Measurements from ENCODE around the gene PNLIPRP3.

The PNLIPRP3 gene

GRCh38 chr10:116451711-116452337, 24.2 kb downstream of the PNLIPRP3 start:
- no peak for DNase-seq (ENCODE audit: low read depth)

DNA sequence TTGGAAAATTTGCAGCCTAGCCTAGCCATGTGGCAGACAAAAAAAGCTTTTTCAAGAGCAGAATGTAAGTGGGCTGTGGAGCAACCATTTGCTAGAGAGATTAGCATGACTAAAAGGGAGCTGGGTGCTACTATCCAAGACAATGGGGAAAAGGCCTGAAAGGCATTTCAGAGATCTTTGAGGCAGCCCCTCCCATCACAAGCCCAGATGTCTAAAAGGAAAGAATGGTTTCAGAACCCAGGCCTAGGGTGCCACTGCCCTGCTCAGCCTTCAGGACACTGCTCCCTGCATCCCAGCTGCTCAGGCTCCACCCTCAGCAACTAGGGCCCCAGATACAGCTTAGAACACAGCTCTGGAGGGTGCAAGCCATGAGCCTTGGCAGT, 24.7 kb downstream of the PNLIPRP3 start:
- DNase-seq (ENCODE audit: low read depth), result no peak

- no peak for DNase-seq (ENCODE audit: low read depth)
These were observed 29.8 kb downstream of the PNLIPRP3 start for GRCh38 chr10:116457488-116457887.

- no peak for DNase-seq (ENCODE audit: low read depth)
These were observed 32.6 kb downstream of the PNLIPRP3 start for GRCh38 chr10:116460219-116460618.

DNA sequence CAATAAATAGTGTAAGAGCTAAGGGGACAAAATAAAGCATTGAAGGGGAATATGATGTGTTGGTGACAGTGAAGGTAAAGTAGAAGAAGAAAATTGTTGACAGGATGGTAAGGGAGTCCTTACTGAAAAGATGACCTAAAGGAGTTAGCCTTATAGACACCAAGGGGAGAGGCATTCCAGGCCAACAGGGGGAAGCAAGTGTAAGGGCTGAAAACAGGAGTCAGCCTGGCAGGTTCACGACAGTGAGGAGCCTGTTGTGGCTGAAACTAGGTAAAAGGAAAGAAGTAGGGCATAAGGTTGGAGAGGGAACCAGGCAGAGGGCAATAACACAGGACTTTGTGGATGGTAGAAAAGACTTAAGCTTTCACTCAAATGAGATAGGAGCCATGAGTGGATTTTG, 34.0 kb downstream of the PNLIPRP3 start:
- DNase-seq (ENCODE audit: low read depth), result no peak

DNA sequence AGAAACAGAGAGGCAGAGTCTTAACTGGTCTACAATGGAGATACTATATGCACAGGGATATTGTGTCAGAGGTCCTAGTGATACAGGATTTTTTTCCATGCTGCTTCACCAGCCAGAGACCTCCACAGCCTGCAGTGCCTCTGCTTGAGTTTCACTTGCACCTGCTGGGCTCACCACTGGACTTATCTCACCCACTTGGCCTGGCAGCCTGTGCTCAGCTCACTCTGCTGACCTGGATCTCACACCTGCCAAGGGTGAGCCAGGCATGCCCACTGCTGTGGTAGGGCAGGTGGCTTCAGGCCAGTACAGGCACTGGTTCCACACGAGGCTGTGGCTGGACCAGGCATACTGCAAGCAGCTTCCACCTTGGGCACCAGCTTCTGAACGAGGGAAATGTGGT, 36.6 kb downstream of the PNLIPRP3 start:
- no peak for DNase-seq (ENCODE audit: low read depth)

DNA sequence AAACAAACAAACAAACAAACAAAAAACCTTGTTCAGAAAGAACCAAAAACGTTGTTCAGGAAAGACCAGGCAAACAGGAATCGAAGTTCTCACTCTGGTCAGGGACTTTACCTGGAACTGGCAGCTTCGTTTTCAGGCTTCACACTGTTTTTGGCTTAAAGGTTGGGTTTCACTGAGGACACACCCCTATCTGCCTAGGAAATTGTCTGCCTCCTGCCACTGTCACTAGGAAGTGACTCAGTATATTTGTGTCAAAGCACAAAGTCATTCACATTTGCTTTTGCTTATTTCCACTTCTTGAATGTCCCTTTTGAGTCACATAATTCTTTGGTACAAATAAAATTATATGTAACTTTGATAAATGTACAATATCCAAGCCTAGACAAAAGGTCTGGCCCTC, 37.9 kb downstream of the PNLIPRP3 start:
- DNase-seq (ENCODE audit: low read depth), result no peak

DNA sequence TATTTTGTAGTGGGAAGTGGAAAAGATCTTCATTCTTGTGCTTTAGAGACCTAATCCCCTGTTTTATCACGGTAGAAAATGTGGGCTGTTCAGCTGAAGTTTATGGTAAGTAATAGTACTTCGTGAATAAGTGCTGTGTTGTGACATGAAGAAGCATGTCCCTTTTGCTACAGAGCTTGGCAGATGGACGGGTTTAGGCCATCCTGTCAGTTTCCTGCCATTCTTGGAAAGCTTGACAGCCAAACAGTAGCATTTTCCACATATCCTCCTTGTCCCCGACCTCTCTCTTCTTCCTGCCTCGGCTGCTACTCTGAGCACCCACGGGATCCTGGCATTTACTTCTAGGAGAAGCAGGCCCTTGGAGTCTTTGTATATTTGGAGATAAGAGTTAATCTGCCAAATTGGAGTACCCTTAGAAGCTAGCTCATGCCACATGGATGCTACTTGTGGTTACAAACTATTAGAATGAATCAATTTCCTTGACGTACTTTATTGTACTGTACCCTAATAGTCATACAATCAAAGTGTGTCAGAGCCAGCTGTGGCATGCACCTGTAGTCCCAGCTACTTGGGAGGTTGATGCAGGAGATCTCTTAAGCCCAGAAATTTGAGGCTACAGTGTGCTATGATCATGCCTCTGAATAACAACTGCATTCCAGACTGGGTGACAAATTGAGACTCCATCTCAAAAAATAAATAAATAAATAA, 39.2 kb downstream of the PNLIPRP3 start:
- no peak for DNase-seq (ENCODE audit: low read depth)

DNA sequence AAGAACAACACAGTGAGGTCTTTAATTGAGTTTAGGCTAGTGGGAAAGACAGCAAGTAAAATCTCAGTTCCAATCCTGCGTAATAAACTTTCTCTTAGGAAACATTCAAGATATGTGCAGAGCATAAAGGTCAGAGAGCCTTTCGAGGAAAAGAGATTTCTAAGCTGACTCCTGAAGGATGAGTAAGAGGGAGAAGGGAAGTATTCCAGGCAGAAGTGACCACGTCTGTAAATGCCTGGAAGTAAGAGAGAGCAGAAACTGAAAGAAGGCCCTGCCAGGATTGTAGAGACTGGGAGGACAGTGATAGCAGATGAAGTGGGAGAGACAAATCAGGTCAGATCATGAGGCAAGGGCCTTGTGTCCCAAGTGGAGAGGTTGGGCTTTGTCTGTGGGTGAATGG, 41.8 kb downstream of the PNLIPRP3 start:
- DNase-seq (ENCODE audit: low read depth), result no peak

GRCh38 chr10:116470071-116470470, 42.4 kb downstream of the PNLIPRP3 start:
- DNase-seq (ENCODE audit: low read depth), result no peak

DNA sequence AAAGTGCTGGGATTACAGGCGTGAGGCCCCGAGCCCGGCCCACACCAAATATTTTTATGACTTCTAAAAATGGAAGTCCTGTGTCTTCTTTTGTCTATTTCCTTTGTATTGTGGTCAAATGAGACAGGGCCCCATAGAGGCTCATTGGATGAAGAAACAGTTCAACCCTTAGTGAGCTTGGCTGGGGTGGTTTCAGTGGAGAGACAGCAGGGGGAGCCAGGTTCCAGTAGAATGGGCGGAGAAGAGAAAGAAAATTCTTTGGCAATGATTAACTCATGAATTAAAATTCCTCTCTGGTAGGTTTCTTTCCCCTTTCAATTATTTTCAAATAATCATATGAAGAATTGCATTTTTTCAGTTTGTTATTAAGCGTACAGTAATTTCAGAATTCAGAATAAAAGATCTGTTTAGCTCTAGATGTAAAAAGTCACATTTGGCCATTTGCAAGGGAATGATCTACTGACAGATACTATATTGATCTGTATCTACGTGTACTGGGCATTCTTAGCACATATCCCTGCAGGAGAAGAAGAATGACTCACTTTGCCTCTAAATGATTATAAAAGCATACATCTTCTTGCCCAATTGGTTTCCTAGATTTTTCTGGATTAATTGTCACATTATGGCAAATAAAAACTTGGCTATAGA, 43.2 kb downstream of the PNLIPRP3 start:
- DNase-seq (ENCODE audit: low read depth), result no peak

DNA sequence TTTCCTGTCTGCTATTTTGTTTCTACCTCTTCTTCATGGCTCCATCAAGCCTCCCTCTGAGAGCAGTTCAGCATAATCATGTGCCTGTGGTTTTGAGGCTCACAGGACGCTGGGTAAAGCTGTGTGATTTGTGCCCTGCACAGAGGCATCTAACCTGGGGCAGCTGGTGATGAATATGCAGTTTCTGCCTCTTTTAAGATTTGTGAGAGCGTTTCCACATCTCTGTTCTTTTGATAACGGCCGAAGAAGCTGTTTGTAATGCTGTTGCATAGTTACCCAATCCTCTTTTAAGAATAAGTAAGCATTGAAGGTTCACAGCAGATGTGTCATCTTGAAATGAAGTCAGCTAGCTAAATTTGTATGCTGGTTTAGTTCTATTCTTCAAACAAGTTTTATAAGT, 45.2 kb downstream of the PNLIPRP3 start:
- no peak for DNase-seq (ENCODE audit: low read depth)

DNA sequence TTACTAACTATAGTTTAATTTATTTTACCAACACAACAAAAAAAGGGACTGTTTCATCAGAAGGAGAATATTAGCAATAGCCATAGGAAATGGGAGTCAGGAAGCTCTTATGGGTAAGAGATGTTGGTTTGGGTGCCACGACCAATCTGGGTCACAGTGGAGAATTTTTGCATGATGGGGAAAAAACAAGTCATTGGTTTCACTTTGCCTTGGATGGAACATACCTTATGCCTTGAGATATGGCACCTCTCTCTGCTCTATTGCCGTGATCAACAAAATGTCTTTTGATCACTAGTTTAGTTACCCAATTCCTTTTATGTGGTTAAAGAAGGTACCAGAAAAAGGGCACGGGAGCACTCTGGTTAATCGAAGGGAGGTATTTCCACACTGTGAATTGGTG, 48.2 kb downstream of the PNLIPRP3 start:
- no peak for DNase-seq (ENCODE audit: low read depth)

- no peak for DNase-seq (ENCODE audit: low read depth)
These were observed 48.8 kb downstream of the PNLIPRP3 start for GRCh38 chr10:116476461-116476860.

GRCh38 chr10:116477986-116478664, 50.5 kb downstream of the PNLIPRP3 start:
- no peak for DNase-seq (ENCODE audit: low read depth)

DNA sequence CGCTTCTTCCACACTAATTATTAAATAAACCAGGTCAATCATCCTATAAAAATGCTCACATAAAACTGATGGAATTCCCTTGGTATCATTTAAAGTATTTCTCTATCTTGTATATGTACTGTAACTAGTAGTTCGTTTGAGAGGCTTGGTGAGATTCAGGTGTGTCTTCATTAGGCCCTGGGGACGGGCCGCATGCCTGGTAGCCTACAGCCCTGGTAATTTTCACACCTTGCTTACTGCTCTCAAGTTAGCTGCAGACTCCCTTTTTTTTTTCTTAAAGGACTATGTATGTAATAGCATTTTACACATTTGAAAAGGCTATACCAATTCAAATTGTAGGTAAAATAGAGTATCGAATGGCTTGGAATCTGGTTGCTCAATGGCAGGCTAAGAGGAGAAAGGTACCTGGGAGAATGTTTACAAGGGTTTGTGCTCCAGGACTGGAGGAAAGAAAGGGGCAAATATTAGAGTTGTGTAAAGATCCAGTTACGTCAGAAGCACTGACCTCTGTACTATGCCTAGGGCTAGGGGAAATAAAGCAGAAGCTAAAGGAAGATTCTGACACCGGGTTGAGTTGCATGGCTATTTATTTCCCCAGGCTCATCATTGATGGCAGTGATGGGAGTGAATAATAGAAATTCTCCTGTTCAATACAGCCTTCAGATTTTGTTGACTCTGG, 59.3 kb downstream of the PNLIPRP3 start:
- no peak for DNase-seq (ENCODE audit: low read depth)

- DNase-seq (ENCODE audit: low read depth), result no peak
These were observed 60.1 kb downstream of the PNLIPRP3 start for GRCh38 chr10:116487522-116488430.

- DNase-seq (ENCODE audit: low read depth), result no peak
These were observed 61.8 kb downstream of the PNLIPRP3 start for GRCh38 chr10:116489460-116489859.

- no peak for DNase-seq (ENCODE audit: low read depth)
These were observed 62.5 kb downstream of the PNLIPRP3 start for GRCh38 chr10:116490028-116490662.

GRCh38 chr10:116504786-116505185, 77.1 kb downstream of the PNLIPRP3 start:
- no peak for DNase-seq (ENCODE audit: low read depth)

DNA sequence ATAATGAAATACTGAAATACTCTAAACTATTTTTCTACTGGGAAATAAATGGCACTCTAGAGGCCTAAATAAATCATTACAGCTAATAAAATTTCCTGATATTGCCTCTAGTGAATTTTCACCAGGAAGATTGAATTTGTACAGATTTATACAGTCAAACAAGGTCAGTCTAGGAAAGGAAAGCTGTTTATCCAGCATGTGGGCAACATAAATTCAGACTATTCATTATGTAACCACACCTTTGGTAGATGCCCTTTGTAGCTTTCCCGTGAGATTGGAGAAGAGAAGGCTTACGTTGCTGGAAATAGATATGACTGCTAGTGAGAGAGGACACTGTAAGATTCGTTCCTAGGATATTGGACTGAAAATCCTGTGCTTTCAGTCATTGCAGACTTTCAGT, 82.9 kb downstream of the PNLIPRP3 start:
- DNase-seq (ENCODE audit: low read depth), result no peak

Measured in activated gamma-delta T cell treated with anti-CD3 and anti-CD28 coated beads, Interleukin-2, amount 50 U/mL, for 16 hours (primary cell).